ENCODE measurements around the gene NBL1. TPM values are rescaled to one million over a fixed set of nuclear protein-coding genes. Genes with fewer than 3 reads are reported as not detected.

NBL1 gene
- total RNA-seq, 2 donors from 2014 or later = 268 to 514 TPM

- Histone ChIP-seq H3K4me1 (replicated peaks) (peaks cover 17% of the 10 kb centered on the region), H3K4me3 (peak overlapping the region; percentile 81 to 94), H3K9me3 (no peaks in the 10 kb centered on the region), H3K36me3 (no peaks in the 10 kb centered on the region), H3K27me3 (replicated peaks; ENCODE audit: insufficient read depth) (no peaks in the 10 kb centered on the region), H3K27ac (peak overlapping the region; percentile 99)
- 3% methylated on average over 27 of the region's 30 CpGs for WGBS
- intact Hi-C loops (cut with DNase I) = loop anchor here (2.0 to 5.0 kb wide), 3 partner anchors 49 to 208 kb away; partner anchors contain the start of gene CAPZB
- no peak for TF ChIP-seq POLR2AphosphoS5 (IDR thresholded peaks at IDR 0.05)
- TF ChIP-seq, protein P1, sequence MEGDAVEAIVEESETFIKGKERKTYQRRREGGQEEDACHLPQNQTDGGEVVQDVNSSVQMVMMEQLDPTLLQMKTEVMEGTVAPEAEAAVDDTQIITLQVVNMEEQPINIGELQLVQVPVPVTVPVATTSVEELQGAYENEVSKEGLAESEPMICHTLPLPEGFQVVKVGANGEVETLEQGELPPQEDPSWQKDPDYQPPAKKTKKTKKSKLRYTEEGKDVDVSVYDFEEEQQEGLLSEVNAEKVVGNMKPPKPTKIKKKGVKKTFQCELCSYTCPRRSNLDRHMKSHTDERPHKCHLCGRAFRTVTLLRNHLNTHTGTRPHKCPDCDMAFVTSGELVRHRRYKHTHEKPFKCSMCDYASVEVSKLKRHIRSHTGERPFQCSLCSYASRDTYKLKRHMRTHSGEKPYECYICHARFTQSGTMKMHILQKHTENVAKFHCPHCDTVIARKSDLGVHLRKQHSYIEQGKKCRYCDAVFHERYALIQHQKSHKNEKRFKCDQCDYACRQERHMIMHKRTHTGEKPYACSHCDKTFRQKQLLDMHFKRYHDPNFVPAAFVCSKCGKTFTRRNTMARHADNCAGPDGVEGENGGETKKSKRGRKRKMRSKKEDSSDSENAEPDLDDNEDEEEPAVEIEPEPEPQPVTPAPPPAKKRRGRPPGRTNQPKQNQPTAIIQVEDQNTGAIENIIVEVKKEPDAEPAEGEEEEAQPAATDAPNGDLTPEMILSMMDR (IDR thresholded peaks at IDR 0.05) = no peak
- TF ChIP-seq POLR2A (IDR thresholded peaks at IDR 0.05) = no peak
- no peak for DNase-seq (ENCODE audit: low spot score)
Measured at GRCh38 chr1:19645411-19646251, 1.5 kb downstream of the NBL1 start.

GRCh38 chr1:19646377-19647319, 2.5 kb downstream of the NBL1 start:
- no peaks in the 10 kb centered on the region for H3K27me3 ChIP-seq (replicated peaks; ENCODE audit: insufficient read depth)
- H3K4me1 ChIP-seq (replicated peaks) = peaks cover 19% of the 10 kb centered on the region
- peak overlapping the region; percentile 99 for H3K27ac ChIP-seq
- H3K4me3 ChIP-seq = peak overlapping the region; percentile 81 to 94
- 37% methylated on average over 9 of the region's 9 CpGs for WGBS
- DNase-seq (ENCODE audit: low spot score) = peak; percentile 70
- intact Hi-C loops (cut with DNase I) = loop anchor here (5.0 kb wide), 1 partner anchor 209 kb away; no protein-coding TSS in a partner anchor
- TF ChIP-seq POLR2A (IDR thresholded peaks at IDR 0.05) = peak; percentile 57
- TF ChIP-seq POLR2AphosphoS5 (IDR thresholded peaks at IDR 0.05) = peak; percentile 64
- TF ChIP-seq, protein P1 (IDR thresholded peaks at IDR 0.05) = no peak
- H3K9me3 ChIP-seq = no peaks in the 10 kb centered on the region
- H3K36me3 ChIP-seq = no peaks in the 10 kb centered on the region

DNA sequence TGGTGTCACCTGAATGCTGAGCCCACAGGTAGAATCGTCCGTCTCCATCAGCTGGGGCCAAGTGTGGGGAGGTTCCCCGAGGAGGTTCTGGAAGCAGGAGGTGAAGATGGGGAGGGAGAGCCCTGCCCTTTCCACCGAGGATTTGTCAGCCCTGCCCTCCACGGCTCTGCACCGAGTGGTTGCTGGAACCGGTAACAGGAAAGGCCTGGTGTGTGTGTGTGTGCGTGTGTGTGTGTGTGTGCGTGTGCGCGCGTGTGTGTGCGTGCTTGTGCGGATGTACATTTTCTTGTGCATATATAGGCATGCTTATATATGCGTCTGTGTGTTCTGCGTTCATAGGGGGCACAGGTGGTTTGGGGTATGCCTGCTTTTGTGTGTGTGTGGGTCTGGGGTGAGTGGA, 3.5 kb downstream of the NBL1 start:
- Histone ChIP-seq H3K27me3 (replicated peaks; ENCODE audit: insufficient read depth) (no peaks in the 10 kb centered on the region), H3K4me1 (replicated peaks) (peaks cover 19% of the 10 kb centered on the region), H3K27ac (peak overlapping the region; percentile 99), H3K4me3 (peak overlapping the region; percentile 12 to 81), H3K9me3 (no peaks in the 10 kb centered on the region), H3K36me3 (no peaks in the 10 kb centered on the region)
- peak; percentile 42 for DNase-seq (ENCODE audit: low spot score)
- TF ChIP-seq POLR2AphosphoS5 (IDR thresholded peaks at IDR 0.05) (peak; percentile 28), POLR2A (IDR thresholded peaks at IDR 0.05) (no peak)
- TF ChIP-seq, protein P1 (IDR thresholded peaks at IDR 0.05) = no peak
- intact Hi-C loops (cut with DNase I) = loop anchor here (5.0 kb wide), 1 partner anchor 210 kb away; no protein-coding TSS in a partner anchor
- WGBS = 13% methylated on average over 14 of the region's 16 CpGs

GRCh38 chr1:19648239-19648638, 4.1 kb downstream of the NBL1 start:
- H3K4me1 ChIP-seq (replicated peaks) = peaks cover 19% of the 10 kb centered on the region
- peak overlapping the region in 1 of 2 donors; percentile 81 for H3K4me3 ChIP-seq
- intact Hi-C loops (cut with DNase I) = loop anchor here (5.0 kb wide), 1 partner anchor 211 kb away; no protein-coding TSS in a partner anchor
- no peaks in the 10 kb centered on the region for H3K36me3 ChIP-seq
- no peaks in the 10 kb centered on the region for H3K27me3 ChIP-seq (replicated peaks; ENCODE audit: insufficient read depth)
- DNase-seq (ENCODE audit: low spot score) = no peak
- WGBS = 33% methylated on average over 14 of the region's 14 CpGs
- no peaks in the 10 kb centered on the region for H3K9me3 ChIP-seq
- H3K27ac ChIP-seq = peak overlapping the region; percentile 99
- TF ChIP-seq POLR2AphosphoS5 (IDR thresholded peaks at IDR 0.05) (no peak), POLR2A (IDR thresholded peaks at IDR 0.05) (no peak)
- TF ChIP-seq, protein P1 (IDR thresholded peaks at IDR 0.05) = no peak
